ENCODE results near the gene TMEM135. TPM values are rescaled to one million over a fixed set of nuclear protein-coding genes. Genes with fewer than 3 reads are reported as not detected.

TMEM135 gene
- total and polyA plus RNA-seq, 2 donors (not counting 1 experiment from before 2014, with no cell fraction given) = 2.7 to 19.5 TPM

DNA sequence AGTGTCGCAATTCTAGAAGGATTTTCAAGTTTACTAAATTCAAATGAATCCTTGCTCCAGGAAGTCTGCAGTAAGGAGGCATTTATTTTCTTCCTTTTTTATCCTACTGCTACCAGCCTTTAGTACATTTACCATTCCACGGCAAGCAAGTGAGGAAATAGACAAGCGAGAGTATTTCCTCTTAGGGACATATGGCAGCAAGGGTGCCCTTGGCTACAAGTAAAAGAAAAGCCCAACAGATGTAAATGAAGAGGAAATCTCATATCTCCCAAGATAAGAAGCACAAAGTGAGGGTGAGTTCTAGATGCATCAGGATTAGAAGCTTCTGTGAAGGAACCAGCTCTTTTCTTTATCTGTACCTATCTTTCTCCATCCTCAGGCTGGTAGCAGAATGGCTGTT is 44.7 kb upstream of the TMEM135 start:
- WGBS (ENCODE audit: insufficient coverage) = no CpG with 5 or more reads among the region's 3 CpGs
- Histone ChIP-seq H3K4me1 (ENCODE audit: control insufficient read depth in 2 of 2, insufficient read depth in 2 of 2, low read length in 2 of 2) (no peaks in the 10 kb centered on the region), H4K20me1 (ENCODE audit: control insufficient read depth, insufficient read depth, low read length, poor library complexity, severe bottlenecking) (no peaks in the 10 kb centered on the region), H3K79me2 (ENCODE audit: control insufficient read depth, insufficient read depth, low read length) (no peaks in the 10 kb centered on the region), H3K4me3 (ENCODE audit: control extremely low read depth in 1 of 5, extremely low read depth in 1 of 5, insufficient read depth in 1 of 5, low read depth in 2 of 5, low read length in 4 of 5) (no peak overlapping the region), H2AFZ (ENCODE audit: insufficient read depth, low read depth, low read length, poor library complexity, severe bottlenecking) (no peak overlapping the region), H3K27ac (ENCODE audit: low read length in 2 of 2) (no peak overlapping the region), H3K27me3 (replicated peaks in 1 of 4; ENCODE audit: control extremely low read depth in 1 of 4, control insufficient read depth in 3 of 4, insufficient read depth in 4 of 4, low read length in 3 of 4) (no peaks in the 10 kb centered on the region), H3K4me2 (replicated peaks; ENCODE audit: low read depth, low read length, poor library complexity, severe bottlenecking) (no peak overlapping the region), H3K36me3 (replicated peaks in 1 of 2; ENCODE audit: control extremely low read depth in 1 of 2, control insufficient read depth in 1 of 2, extremely low read depth in 1 of 2, insufficient read depth in 2 of 2, low read length in 1 of 2) (no peaks in the 10 kb centered on the region), H3K9ac (ENCODE audit: low read length) (no peak overlapping the region), H3K9me3 (ENCODE audit: control extremely low read depth in 1 of 3, control insufficient read depth in 2 of 3, insufficient read depth in 1 of 3, low read length in 2 of 3) (no peaks in the 10 kb centered on the region)
- ChIA-PET POLR2A (no interaction called here), CTCF (no interaction called here)
- Mint-ChIP-seq H3K27ac (no peak overlapping the region), H3K4me3 (no peak overlapping the region), H3K9me3 (ENCODE audit: insufficient read depth) (no peaks in the 10 kb centered on the region), H3K27me3 (peaks cover 9% of the 10 kb centered on the region), H3K4me1 (no peaks in the 10 kb centered on the region)
- no peak for DNase-seq
- TF ChIP-seq EZH2 (IDR thresholded peaks at IDR 0.05; ENCODE audit: borderline replicate concordance, insufficient read depth, low read depth, low read length, poor library complexity, severe bottlenecking) = no peak
- TF ChIP-seq, protein P1, sequence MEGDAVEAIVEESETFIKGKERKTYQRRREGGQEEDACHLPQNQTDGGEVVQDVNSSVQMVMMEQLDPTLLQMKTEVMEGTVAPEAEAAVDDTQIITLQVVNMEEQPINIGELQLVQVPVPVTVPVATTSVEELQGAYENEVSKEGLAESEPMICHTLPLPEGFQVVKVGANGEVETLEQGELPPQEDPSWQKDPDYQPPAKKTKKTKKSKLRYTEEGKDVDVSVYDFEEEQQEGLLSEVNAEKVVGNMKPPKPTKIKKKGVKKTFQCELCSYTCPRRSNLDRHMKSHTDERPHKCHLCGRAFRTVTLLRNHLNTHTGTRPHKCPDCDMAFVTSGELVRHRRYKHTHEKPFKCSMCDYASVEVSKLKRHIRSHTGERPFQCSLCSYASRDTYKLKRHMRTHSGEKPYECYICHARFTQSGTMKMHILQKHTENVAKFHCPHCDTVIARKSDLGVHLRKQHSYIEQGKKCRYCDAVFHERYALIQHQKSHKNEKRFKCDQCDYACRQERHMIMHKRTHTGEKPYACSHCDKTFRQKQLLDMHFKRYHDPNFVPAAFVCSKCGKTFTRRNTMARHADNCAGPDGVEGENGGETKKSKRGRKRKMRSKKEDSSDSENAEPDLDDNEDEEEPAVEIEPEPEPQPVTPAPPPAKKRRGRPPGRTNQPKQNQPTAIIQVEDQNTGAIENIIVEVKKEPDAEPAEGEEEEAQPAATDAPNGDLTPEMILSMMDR (IDR thresholded peaks at IDR 0.05) = no peak
- intact Hi-C loops (cut with micrococcal nuclease) = no loop called here
- no peak for ATAC-seq (ENCODE audit: low read depth)

DNA sequence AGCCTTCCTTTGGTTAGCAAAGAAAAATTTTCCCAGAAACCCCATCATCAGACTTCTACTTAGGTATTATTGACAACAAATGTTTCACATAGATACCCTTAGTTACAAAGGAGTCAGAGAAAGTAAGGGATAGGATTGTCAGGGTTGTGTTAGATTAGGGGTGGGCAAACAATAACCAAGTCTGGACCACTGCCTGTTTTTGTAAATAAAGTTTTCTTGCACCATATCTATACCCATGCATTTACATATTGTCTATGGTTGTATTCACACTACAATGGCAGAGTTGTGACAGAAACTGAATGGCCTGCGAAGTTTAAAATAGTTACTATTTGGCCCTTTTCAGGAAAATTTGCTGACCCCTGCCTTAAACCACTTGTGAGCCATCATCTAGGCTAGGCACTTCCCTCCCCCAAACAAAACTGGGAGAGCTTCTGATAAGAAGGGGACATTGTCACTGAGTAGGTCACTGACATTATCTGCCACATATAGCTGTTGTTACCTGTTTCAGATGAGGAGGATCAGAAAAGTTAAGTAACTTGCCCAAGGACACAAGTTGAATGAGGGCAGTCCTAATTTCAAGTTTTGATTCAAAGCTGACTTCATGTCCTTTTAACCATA is 40.7 kb upstream of the TMEM135 start:
- no peaks in the 10 kb centered on the region for H3K27me3 Mint-ChIP-seq
- ATAC-seq (ENCODE audit: low read depth) (no peak), DNase-seq (no peak)
- no peak overlapping the region for H3K27ac Mint-ChIP-seq
- no peaks in the 10 kb centered on the region for H3K4me1 ChIP-seq (ENCODE audit: control insufficient read depth in 2 of 2, insufficient read depth in 2 of 2, low read length in 2 of 2)
- ChIA-PET CTCF (interaction anchor here (0.7 to 1.5 kb wide), 4 partner anchors 8 to 292 kb away, joined by 3 to 8 read pairs (median 4); no protein-coding TSS in a partner anchor), POLR2A (no interaction called here)
- no CpG with 5 or more reads among the region's 1 CpG for WGBS (ENCODE audit: insufficient coverage)
- H3K4me2 ChIP-seq (replicated peaks; ENCODE audit: low read depth, low read length, poor library complexity, severe bottlenecking) = no peak overlapping the region
- no peak overlapping the region for H3K4me3 Mint-ChIP-seq
- no peak for TF ChIP-seq EZH2 (IDR thresholded peaks at IDR 0.05; ENCODE audit: borderline replicate concordance, insufficient read depth, low read depth, low read length, poor library complexity, severe bottlenecking)
- TF ChIP-seq, protein P1 (IDR thresholded peaks at IDR 0.05) = no peak
- H3K27ac ChIP-seq (ENCODE audit: low read length in 2 of 2) = no peak overlapping the region
- H3K79me2 ChIP-seq (ENCODE audit: control insufficient read depth, insufficient read depth, low read length) = no peaks in the 10 kb centered on the region
- no peaks in the 10 kb centered on the region for H3K9me3 ChIP-seq (ENCODE audit: control extremely low read depth in 1 of 3, control insufficient read depth in 2 of 3, insufficient read depth in 1 of 3, low read length in 2 of 3)
- H3K27me3 ChIP-seq (replicated peaks in 1 of 4; ENCODE audit: control extremely low read depth in 1 of 4, control insufficient read depth in 3 of 4, insufficient read depth in 4 of 4, low read length in 3 of 4) = no peaks in the 10 kb centered on the region
- H3K4me1 Mint-ChIP-seq = no peaks in the 10 kb centered on the region
- H3K9me3 Mint-ChIP-seq (ENCODE audit: insufficient read depth) = no peaks in the 10 kb centered on the region
- H2AFZ ChIP-seq (ENCODE audit: insufficient read depth, low read depth, low read length, poor library complexity, severe bottlenecking) = no peak overlapping the region
- H3K36me3 ChIP-seq (replicated peaks in 1 of 2; ENCODE audit: control extremely low read depth in 1 of 2, control insufficient read depth in 1 of 2, extremely low read depth in 1 of 2, insufficient read depth in 2 of 2, low read length in 1 of 2) = no peaks in the 10 kb centered on the region
- intact Hi-C loops (cut with micrococcal nuclease) = loop anchor here (5.0 kb wide), 1 partner anchor 295 kb away; no protein-coding TSS in a partner anchor
- H3K4me3 ChIP-seq (ENCODE audit: control extremely low read depth in 1 of 5, extremely low read depth in 1 of 5, insufficient read depth in 1 of 5, low read depth in 2 of 5, low read length in 4 of 5) = no peak overlapping the region
- H3K9ac ChIP-seq (ENCODE audit: low read length) = no peak overlapping the region
- no peaks in the 10 kb centered on the region for H4K20me1 ChIP-seq (ENCODE audit: control insufficient read depth, insufficient read depth, low read length, poor library complexity, severe bottlenecking)
